ENCODE data around the gene WNT3.

DNA sequence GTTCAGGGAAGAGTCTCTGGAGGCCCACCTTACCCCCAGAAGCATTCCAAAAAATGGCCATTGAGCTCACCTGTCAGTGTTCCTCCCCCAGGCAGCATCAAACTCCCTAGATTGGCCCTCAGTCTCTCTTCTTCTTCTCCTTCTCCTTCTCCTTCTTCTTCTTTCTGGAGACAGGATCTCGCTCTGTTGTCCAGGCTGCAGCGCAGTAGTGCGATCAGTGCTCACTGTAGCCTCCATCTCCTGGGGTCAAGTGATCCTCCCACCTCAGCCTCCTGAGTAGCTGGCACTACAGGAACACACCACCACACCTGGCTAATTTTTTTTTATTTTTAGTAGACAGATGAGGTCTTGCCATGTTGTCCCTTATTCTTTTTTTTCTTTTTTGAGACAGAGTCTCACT lies 16.4 kb upstream of the WNT3 start:
- TF ChIP-seq, protein P1, sequence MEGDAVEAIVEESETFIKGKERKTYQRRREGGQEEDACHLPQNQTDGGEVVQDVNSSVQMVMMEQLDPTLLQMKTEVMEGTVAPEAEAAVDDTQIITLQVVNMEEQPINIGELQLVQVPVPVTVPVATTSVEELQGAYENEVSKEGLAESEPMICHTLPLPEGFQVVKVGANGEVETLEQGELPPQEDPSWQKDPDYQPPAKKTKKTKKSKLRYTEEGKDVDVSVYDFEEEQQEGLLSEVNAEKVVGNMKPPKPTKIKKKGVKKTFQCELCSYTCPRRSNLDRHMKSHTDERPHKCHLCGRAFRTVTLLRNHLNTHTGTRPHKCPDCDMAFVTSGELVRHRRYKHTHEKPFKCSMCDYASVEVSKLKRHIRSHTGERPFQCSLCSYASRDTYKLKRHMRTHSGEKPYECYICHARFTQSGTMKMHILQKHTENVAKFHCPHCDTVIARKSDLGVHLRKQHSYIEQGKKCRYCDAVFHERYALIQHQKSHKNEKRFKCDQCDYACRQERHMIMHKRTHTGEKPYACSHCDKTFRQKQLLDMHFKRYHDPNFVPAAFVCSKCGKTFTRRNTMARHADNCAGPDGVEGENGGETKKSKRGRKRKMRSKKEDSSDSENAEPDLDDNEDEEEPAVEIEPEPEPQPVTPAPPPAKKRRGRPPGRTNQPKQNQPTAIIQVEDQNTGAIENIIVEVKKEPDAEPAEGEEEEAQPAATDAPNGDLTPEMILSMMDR (IDR thresholded peaks at IDR 0.05; ENCODE audit: low read depth, low read length, missing input control): no peak
- no peak for TF ChIP-seq FOXA2 (IDR thresholded peaks at IDR 0.05)
- TF ChIP-seq, protein P2, sequence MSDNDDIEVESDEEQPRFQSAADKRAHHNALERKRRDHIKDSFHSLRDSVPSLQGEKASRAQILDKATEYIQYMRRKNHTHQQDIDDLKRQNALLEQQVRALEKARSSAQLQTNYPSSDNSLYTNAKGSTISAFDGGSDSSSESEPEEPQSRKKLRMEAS (IDR thresholded peaks at IDR 0.05): no peak
- TF ChIP-seq RXRA (IDR thresholded peaks at IDR 0.05): no peak
